Cortex of kidney (tissue), 1 donor: ENCODE data around the gene ACYP2.
"Not testable (repeated sequence)": the region's sequence is repeated elsewhere in the genome, so short reads cannot be mapped to it uniquely, and the experiment has no call there.

Experiments
- DNase-seq: peaks from one replicate; lab custom pipeline; 2025; lab: John Stamatoyannopoulos, UW

Gene ACYP2

GRCh38 chr2:54271189-54271588, 155.8 kb downstream of the ACYP2 start:
- DNase-seq: no peak

- DNase-seq: no peak
Observed at GRCh38 chr2:54271843-54272627, 156.6 kb downstream of the ACYP2 start.

- no peak for DNase-seq
Observed at GRCh38 chr2:54274781-54275242, 159.4 kb downstream of the ACYP2 start.

- no peak for DNase-seq
Observed at GRCh38 chr2:54275541-54275940, 160.1 kb downstream of the ACYP2 start.

- DNase-seq: no peak
Observed at GRCh38 chr2:54279385-54279784, 164.0 kb downstream of the ACYP2 start.

- DNase-seq: no peak
Observed at GRCh38 chr2:54284826-54285225, 169.4 kb downstream of the ACYP2 start.

GRCh38 chr2:54285451-54285850, 170.0 kb downstream of the ACYP2 start:
- DNase-seq: no peak

- no peak for DNase-seq
Observed at GRCh38 chr2:54287532-54287931, 172.1 kb downstream of the ACYP2 start.

GRCh38 chr2:54289917-54290316, 174.5 kb downstream of the ACYP2 start:
- no peak for DNase-seq

- no peak for DNase-seq
Observed at GRCh38 chr2:54290356-54291025, 175.1 kb downstream of the ACYP2 start.

GRCh38 chr2:54294665-54295064, 179.2 kb downstream of the ACYP2 start:
- DNase-seq: not testable (repeated sequence)

GRCh38 chr2:54295911-54296310, 180.5 kb downstream of the ACYP2 start:
- DNase-seq: no peak

- no peak for DNase-seq
Observed at GRCh38 chr2:54298514-54298913, 183.1 kb downstream of the ACYP2 start.

- no peak for DNase-seq
Observed at GRCh38 chr2:54303631-54304030, 188.2 kb downstream of the ACYP2 start.

GRCh38 chr2:54306556-54306955, 191.1 kb downstream of the ACYP2 start:
- DNase-seq: no peak

GRCh38 chr2:54308186-54308585, 192.8 kb downstream of the ACYP2 start:
- no peak for DNase-seq

- no peak for DNase-seq
Observed at GRCh38 chr2:54308782-54309181, 193.4 kb downstream of the ACYP2 start.

- no peak for DNase-seq
Observed at GRCh38 chr2:54310311-54310710, 194.9 kb downstream of the ACYP2 start.

GRCh38 chr2:54310961-54311360, 195.5 kb downstream of the ACYP2 start:
- DNase-seq: no peak

GRCh38 chr2:54313147-54313546, 197.7 kb downstream of the ACYP2 start:
- DNase-seq: no peak

- DNase-seq: no peak
Observed at GRCh38 chr2:54317973-54318372, 202.6 kb downstream of the ACYP2 start.

GRCh38 chr2:54318821-54319220, 203.4 kb downstream of the ACYP2 start:
- no peak for DNase-seq

GRCh38 chr2:54321047-54321446, 205.6 kb downstream of the ACYP2 start:
- no peak for DNase-seq
